T-helper 17 cell (primary cell): Measurements from ENCODE around the gene EP400. TPM values are rescaled to one million over a fixed set of nuclear protein-coding genes. Genes with fewer than 3 reads are reported as not detected.

Experiments
- ATAC-seq: fragments of 150-1000 bp; cut with Tn5 transposase; 2 replicates; pipeline ENCODE4 v1.10.0; 2021; ENCODE audit warnings: mild to moderate bottlenecking, moderate library complexity
- DNase-seq, 3 donors: peaks; one replicate each; pipeline versions ENCODE4 v3.0.0 to v3.0.0-alpha.2; 2020 to 2021
- H3K9me3 ChIP-seq: one replicate; pipeline ENCODE4 v1.7.0; 2013; ENCODE audit warnings: low read length, mild to moderate bottlenecking; ENCODE audit not compliant: control insufficient read depth, poor library complexity, severe bottlenecking
- H3K27ac Mint-ChIP-seq: one replicate; pipeline ENCODE4 v1.8.0; 2022; ENCODE audit warnings: mild to moderate bottlenecking, moderate library complexity, mixed read lengths
- H3K27me3 Mint-ChIP-seq: one replicate; pipeline ENCODE4 v1.8.0; 2022; ENCODE audit warnings: mixed read lengths
- H3K36me3 Mint-ChIP-seq: one replicate; pipeline ENCODE4 v1.8.0; 2022; ENCODE audit warnings: low read depth, mixed read lengths
- H3K4me1 Mint-ChIP-seq: one replicate; pipeline ENCODE4 v1.8.0; 2022; ENCODE audit warnings: mild to moderate bottlenecking, mixed read lengths
- H3K4me3 Mint-ChIP-seq: one replicate; pipeline ENCODE4 v1.8.0; 2022; ENCODE audit warnings: mild to moderate bottlenecking, moderate library complexity, mixed read lengths
- total RNA-seq, 4 donors: library from RNA in 2 of 4; stranded (reverse) in 2 of 4; gene quantifications; one replicate each; pipeline ENCODE4 v1.2.3 and lab custom pipeline; 2022 to 2026

Gene EP400
- total RNA-seq, 2 donors from 2014 or later, result 67.4 to 79.0 TPM

- Mint-ChIP-seq H3K27ac (peak overlapping the region; percentile 92), H3K4me1 (peaks cover 17% of the 10 kb centered on the region), H3K36me3 (peaks cover 8% of the 10 kb centered on the region), H3K4me3 (peak overlapping the region; percentile 93), H3K27me3 (no peaks in the 10 kb centered on the region)
- ATAC-seq (peak; percentile 22), DNase-seq (no peak)
- no peaks in the 10 kb centered on the region for H3K9me3 ChIP-seq
These were observed 116.0 kb downstream of the EP400 start for GRCh38 chr12:132065609-132066344.

- ATAC-seq (peak; percentile 62), DNase-seq (no peak)
- Mint-ChIP-seq H3K36me3 (peaks cover 3% of the 10 kb centered on the region), H3K4me3 (peak overlapping the region; percentile 93), H3K27me3 (no peaks in the 10 kb centered on the region), H3K27ac (peak overlapping the region; percentile 92), H3K4me1 (peaks cover 14% of the 10 kb centered on the region)
- no peaks in the 10 kb centered on the region for H3K9me3 ChIP-seq
These were observed 116.6 kb downstream of the EP400 start for GRCh38 chr12:132066345-132066685.

GRCh38 chr12:132066749-132067148 lies 117.0 kb downstream of the EP400 start:
- Mint-ChIP-seq H3K4me1 (peaks cover 16% of the 10 kb centered on the region), H3K27ac (peak overlapping the region; percentile 92), H3K4me3 (peak overlapping the region; percentile 93), H3K36me3 (peaks cover 4% of the 10 kb centered on the region), H3K27me3 (no peaks in the 10 kb centered on the region)
- no peak for ATAC-seq
- DNase-seq, result no peak
- H3K9me3 ChIP-seq, result no peaks in the 10 kb centered on the region

- H3K9me3 ChIP-seq, result no peaks in the 10 kb centered on the region
- ATAC-seq, result no peak
- Mint-ChIP-seq H3K27ac (peak overlapping the region; percentile 92), H3K36me3 (peaks cover 6% of the 10 kb centered on the region), H3K4me3 (peak overlapping the region; percentile 52), H3K4me1 (peaks cover 16% of the 10 kb centered on the region), H3K27me3 (no peaks in the 10 kb centered on the region)
- no peak for DNase-seq
These were observed 117.4 kb downstream of the EP400 start for GRCh38 chr12:132067182-132067581.

- H3K27me3 Mint-ChIP-seq, result no peaks in the 10 kb centered on the region
- DNase-seq, result no peak
- H3K4me1 Mint-ChIP-seq, result peaks cover 19% of the 10 kb centered on the region
- H3K36me3 Mint-ChIP-seq, result peaks cover 3% of the 10 kb centered on the region
- no peaks in the 10 kb centered on the region for H3K9me3 ChIP-seq
- H3K27ac Mint-ChIP-seq, result no peak overlapping the region
- ATAC-seq, result no peak
- no peak overlapping the region for H3K4me3 Mint-ChIP-seq
These were observed 118.5 kb downstream of the EP400 start for GRCh38 chr12:132068250-132068649.

GRCh38 chr12:132069336-132069985 lies 119.7 kb downstream of the EP400 start:
- no peaks in the 10 kb centered on the region for H3K27me3 Mint-ChIP-seq
- DNase-seq (no peak), ATAC-seq (no peak)
- H3K4me3 Mint-ChIP-seq, result no peak overlapping the region
- peaks cover 6% of the 10 kb centered on the region for H3K36me3 Mint-ChIP-seq
- peaks cover 20% of the 10 kb centered on the region for H3K4me1 Mint-ChIP-seq
- H3K27ac Mint-ChIP-seq, result no peak overlapping the region
- no peaks in the 10 kb centered on the region for H3K9me3 ChIP-seq

- DNase-seq (no peak), ATAC-seq (no peak)
- H3K36me3 Mint-ChIP-seq, result peaks cover 7% of the 10 kb centered on the region
- no peak overlapping the region for H3K4me3 Mint-ChIP-seq
- no peaks in the 10 kb centered on the region for H3K9me3 ChIP-seq
- no peak overlapping the region for H3K27ac Mint-ChIP-seq
- peaks cover 19% of the 10 kb centered on the region for H3K4me1 Mint-ChIP-seq
- H3K27me3 Mint-ChIP-seq, result no peaks in the 10 kb centered on the region
These were observed 120.6 kb downstream of the EP400 start for GRCh38 chr12:132070298-132070697.

- Mint-ChIP-seq H3K4me1 (peaks cover 17% of the 10 kb centered on the region), H3K27me3 (no peaks in the 10 kb centered on the region), H3K36me3 (peaks cover 7% of the 10 kb centered on the region), H3K4me3 (peak overlapping the region; percentile 36), H3K27ac (peak overlapping the region; percentile 85)
- ATAC-seq (peak; percentile 53), DNase-seq (no peak)
- H3K9me3 ChIP-seq, result no peaks in the 10 kb centered on the region
These were observed 121.5 kb downstream of the EP400 start for GRCh38 chr12:132071040-132071810.

- ATAC-seq (no peak), DNase-seq (no peak)
- H3K27me3 Mint-ChIP-seq, result no peaks in the 10 kb centered on the region
- H3K4me3 Mint-ChIP-seq, result no peak overlapping the region
- H3K36me3 Mint-ChIP-seq, result peaks cover 7% of the 10 kb centered on the region
- peak overlapping the region; percentile 85 for H3K27ac Mint-ChIP-seq
- H3K9me3 ChIP-seq, result no peaks in the 10 kb centered on the region
- H3K4me1 Mint-ChIP-seq, result peaks cover 13% of the 10 kb centered on the region
These were observed 122.2 kb downstream of the EP400 start for GRCh38 chr12:132071830-132072384.

GRCh38 chr12:132074216-132074615 lies 124.5 kb downstream of the EP400 start:
- peaks cover 7% of the 10 kb centered on the region for H3K36me3 Mint-ChIP-seq
- peaks cover 10% of the 10 kb centered on the region for H3K4me1 Mint-ChIP-seq
- no peak for DNase-seq
- ATAC-seq, result no peak
- no peaks in the 10 kb centered on the region for H3K9me3 ChIP-seq
- H3K27me3 Mint-ChIP-seq, result no peaks in the 10 kb centered on the region
- peak overlapping the region; percentile 67 for H3K27ac Mint-ChIP-seq
- H3K4me3 Mint-ChIP-seq, result no peak overlapping the region

GRCh38 chr12:132075026-132075713 lies 125.4 kb downstream of the EP400 start:
- DNase-seq (no peak), ATAC-seq (no peak)
- peaks cover 7% of the 10 kb centered on the region for H3K36me3 Mint-ChIP-seq

GRCh38 chr12:132075714-132076553 lies 126.2 kb downstream of the EP400 start:
- ATAC-seq (no peak), DNase-seq (no peak)
- H3K27ac Mint-ChIP-seq, result no peak overlapping the region
- peaks cover 10% of the 10 kb centered on the region for H3K4me1 Mint-ChIP-seq
- H3K4me3 Mint-ChIP-seq, result no peak overlapping the region
- no peaks in the 10 kb centered on the region for H3K9me3 ChIP-seq
- peaks cover 7% of the 10 kb centered on the region for H3K36me3 Mint-ChIP-seq
- H3K27me3 Mint-ChIP-seq, result no peaks in the 10 kb centered on the region

More at GRCh38 chr12:132075026-132075713, 125.4 kb downstream of the EP400 start:
- H3K9me3 ChIP-seq, result no peaks in the 10 kb centered on the region
- Mint-ChIP-seq H3K4me1 (peaks cover 10% of the 10 kb centered on the region), H3K4me3 (no peak overlapping the region), H3K27ac (no peak overlapping the region), H3K27me3 (no peaks in the 10 kb centered on the region)
